HG02759 (cell line): ENCODE results near the gene MPND.

Source experiments
- ATAC-seq: cut with Tn5 transposase; IDR thresholded peaks from one replicate; pipeline ENCODE4 v1.9.1; 2021; ENCODE audit warnings: mild to moderate bottlenecking, moderate library complexity; ENCODE audit not compliant: unreplicated experiment

MPND gene, protein sequence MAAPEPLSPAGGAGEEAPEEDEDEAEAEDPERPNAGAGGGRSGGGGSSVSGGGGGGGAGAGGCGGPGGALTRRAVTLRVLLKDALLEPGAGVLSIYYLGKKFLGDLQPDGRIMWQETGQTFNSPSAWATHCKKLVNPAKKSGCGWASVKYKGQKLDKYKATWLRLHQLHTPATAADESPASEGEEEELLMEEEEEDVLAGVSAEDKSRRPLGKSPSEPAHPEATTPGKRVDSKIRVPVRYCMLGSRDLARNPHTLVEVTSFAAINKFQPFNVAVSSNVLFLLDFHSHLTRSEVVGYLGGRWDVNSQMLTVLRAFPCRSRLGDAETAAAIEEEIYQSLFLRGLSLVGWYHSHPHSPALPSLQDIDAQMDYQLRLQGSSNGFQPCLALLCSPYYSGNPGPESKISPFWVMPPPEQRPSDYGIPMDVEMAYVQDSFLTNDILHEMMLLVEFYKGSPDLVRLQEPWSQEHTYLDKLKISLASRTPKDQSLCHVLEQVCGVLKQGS

DNA sequence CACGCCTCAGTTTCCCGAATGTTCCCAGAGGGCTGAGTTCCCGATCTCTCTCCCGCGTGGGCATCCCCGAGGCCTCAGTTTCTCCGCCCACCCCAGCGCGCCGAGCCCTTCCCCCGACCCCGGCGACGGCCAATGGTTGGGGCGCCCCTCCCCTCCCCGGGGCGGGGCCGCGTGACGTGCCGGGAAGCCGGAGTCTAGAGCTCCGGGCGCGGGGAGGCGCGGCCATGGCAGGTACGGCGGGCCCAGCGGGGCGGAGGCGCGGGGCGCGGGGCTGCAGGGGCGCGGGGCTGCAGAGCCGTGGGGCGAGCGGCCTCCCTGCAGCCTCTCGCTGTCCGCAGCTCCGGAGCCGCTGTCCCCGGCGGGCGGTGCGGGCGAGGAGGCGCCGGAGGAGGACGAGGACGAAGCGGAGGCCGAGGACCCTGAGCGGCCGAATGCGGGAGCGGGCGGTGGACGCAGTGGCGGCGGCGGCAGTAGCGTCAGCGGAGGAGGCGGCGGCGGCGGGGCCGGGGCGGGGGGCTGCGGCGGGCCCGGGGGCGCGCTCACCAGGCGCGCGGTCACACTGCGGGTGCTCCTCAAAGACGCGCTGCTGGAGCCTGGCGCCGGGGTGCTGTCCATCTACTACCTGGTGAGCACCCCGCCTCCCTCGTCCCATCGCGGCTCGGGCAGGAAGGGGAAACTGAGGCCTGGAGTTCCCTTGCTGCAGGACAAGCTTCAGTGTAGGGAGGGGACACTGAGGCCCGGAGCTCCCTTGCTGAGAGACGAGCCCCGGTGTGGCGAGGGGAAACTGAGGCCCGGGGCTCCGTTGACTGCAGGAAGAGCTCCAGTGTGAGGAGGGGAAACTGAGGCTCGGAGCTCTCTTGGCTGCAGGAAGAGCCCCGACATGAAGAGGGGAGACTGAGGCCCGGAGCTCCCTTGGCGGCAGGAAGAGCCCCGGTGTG is at the start of gene MPND:
Gene MPND (plus strand): TSS at position 193 of the 938 bp plus-strand sequence. CDS start 32 bp downstream, at position 225.
- ATAC-seq = peak; percentile 67

DNA sequence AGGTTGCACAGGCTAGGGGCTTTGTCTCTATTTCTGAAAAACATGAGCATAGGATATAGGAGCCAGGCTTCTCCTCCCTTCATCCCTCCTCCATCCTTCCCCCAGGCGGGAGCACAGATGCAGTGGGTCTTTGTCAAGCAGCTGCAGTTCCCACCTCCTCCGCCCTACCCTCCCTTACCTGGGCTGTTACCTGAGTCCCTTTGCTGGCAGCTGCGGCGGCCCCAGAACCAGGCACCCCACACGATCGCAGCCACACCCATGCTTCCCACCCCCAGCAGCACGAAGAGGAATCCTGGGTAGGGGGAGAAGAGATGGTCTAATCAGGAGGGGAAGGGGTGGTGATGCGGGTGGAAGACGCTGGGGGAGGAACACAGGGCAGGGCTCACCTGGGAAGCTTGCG is 49.0 kb upstream of the MPND start:
- no peak for ATAC-seq

DNA sequence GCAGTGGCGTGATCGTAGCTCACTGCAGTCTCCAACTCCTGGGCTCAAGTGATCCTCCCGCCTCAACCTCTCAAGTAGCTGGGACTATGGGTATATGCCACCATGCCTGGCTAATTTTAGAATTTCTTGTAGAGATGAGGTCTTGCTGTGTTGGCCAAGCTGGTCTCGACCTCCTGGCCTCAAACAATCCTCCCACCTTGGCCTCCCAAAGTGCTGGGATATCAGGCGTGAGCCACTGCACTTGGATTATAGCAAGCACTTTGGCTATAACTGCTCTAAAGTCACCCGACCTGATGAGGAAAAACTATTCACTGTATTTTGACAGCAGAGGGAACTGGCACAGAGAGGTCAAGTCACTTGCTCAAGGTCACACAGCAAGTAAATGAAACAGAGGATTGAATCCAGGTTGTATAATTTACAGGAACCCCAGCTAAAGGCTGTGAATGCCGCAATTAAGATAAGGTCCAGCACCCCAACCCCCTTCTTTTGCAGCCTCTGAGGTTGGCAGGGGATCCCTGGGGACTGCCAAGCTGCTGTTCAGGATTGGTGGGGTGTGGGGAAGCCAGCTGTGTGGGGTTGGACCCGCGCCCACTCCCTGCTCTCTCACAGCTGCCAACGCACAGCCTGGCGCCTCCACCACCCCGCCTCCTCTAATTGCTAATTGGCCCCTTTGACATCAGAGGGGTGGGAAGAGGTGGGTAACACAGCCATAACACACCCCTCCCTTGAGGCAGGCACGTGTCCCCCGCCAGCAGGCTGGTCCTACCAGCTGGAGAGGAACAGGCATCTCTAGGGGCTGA is 47.2 kb upstream of the MPND start:
- ATAC-seq = no peak

DNA sequence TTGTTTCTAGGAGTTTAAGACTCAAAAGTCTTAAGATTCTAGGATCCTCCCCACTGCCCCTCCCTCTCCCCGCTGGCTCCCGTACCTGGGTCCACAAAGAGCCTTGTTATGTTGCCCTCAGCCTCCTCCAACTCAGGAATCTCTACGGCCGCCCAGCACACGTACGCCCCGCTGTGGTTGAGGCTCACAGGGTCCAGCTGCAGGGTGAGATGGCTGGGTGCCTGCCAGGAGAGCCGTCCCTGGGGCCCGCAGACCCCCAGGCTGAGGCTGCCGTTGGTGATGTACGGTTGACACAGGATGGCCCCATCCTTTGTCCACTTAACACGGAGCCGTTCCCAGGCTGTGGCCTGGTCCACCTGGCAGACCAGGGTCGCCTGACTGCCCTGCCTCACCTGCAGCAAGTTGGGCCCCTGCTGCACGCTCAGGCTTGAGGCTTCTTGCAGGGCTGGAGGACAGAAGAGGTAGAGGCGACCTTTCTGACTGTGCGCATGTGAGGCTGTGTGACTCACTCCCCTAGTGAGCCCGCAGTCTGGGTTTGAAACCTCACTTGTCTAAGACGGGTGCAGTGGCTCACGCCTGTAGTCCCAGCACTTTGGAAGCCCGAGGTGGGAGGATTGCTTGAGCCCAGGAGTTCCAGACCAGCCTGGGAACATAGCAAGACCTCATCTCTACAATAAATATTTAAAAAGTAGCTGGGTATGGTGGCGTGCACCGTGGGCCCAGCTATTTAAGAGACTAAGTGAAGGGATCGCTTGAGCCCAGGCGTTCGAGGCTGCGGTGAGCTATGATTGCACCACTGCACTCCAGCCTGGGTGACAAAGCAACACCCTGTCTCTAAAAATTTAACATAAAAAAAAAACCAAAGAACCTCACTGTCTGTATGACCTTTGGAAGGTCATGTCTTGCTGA is 45.2 kb upstream of the MPND start:
- ATAC-seq = no peak

DNA sequence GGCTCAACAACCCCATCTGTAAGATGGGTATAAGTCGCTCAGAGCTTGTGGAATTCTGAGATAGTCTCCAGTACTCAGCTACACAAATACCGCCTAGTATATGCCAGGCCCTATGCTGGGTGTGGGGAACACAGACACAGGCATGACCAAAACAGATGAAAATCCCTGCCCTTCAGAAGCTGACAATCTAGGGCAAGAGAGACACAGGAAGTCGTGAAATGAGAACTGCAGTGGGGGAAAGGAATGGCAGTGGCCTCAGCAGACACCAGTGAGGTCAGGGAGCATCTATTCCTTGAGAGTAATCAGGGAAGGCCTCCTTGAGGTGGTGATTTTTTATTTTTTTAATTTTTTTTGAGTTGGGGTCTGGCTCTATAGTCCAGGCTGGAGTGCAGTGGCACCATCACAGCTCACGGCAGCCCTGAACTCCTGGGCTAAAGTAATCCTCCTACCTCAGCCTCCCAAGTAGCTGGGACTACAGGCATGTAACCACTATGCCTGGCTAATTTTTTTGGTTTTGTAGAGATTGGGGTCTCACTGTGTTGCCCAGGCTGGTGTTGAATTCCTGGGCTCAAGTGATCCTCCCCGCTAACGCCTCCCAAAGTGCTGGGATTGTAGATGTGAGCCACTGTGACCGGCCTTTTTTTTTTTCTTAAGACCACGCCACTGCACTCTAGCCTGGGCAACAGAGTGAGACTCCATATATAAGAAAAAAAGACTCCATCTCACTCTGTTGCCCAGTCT is 44.4 kb upstream of the MPND start:
- ATAC-seq = no peak

DNA sequence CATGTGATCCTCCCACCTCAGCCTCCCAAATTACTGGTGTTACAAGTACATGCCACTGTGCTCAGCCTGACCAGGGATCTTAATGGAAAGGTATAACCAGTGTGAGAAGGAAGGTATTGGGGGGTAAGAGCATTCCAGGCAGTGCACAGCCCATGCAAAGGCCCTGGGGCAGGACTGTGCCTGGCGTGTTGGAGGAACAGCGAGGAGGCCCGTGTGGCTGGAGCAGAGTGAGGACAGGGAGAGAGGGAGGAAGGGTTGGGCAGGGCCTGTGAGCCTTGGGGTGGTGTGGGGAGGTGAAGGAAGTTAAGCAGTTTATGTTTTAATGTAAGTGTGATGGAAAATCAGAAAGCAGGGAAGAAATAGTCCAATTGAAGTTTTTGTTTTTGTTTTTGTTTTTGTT is 42.8 kb upstream of the MPND start:
- ATAC-seq = no peak

DNA sequence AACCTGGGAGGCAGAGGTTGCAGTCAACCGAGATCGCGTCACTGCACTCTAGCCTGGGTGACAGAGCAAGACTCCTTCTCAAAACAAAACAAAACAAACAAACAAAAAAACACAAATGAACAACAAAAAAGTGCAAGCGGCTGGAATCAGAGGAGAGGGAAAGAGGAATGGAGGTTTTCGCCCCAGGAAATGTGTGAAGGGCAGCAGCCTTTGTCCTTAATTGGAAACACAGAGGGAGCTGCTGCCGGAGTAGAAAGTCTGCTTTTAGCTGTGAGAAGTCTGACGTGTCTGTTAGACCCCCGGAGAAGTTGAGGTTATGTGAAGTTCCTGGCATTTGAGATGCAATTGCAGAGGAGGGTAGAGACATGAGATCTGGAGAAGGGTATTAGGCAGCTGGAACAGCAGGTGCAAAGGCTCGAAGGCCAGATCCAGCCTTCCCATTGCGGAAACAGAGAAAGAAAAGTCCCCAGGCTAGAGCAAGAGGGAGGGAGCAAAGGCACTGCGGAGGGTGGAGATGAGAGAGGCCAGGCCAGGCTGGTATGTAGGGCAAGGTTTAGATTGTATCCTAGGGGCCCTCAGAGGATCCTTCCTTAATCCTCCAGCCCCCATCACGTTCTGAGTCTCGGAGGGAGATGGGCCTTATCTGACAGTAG is 41.6 kb upstream of the MPND start:
- no peak for ATAC-seq

DNA sequence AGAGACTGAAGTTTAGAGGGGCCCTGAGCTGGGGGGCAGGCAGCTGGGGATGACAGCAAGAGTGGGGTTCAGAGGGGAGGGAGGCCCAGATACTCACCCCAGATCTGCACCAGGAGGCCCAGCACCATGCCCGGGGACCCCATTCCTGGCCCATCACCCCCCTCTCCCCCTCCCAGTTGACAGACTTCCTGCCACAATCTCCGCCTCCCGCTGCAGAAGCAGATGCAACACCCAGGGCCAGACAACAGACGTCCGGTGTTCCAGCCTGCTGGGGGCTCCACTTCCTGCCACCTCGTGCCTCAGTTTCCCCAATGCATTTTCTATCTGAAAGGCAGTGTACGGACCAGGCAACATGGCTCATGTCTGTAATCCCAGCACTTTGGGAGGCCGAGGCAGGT is 41.1 kb upstream of the MPND start, which contains the start of gene TMIGD2:
Gene TMIGD2 (minus strand): TSS at position 147 of the 398 bp plus-strand sequence. CDS start 4 bp downstream, at position 143.
- no peak for ATAC-seq

DNA sequence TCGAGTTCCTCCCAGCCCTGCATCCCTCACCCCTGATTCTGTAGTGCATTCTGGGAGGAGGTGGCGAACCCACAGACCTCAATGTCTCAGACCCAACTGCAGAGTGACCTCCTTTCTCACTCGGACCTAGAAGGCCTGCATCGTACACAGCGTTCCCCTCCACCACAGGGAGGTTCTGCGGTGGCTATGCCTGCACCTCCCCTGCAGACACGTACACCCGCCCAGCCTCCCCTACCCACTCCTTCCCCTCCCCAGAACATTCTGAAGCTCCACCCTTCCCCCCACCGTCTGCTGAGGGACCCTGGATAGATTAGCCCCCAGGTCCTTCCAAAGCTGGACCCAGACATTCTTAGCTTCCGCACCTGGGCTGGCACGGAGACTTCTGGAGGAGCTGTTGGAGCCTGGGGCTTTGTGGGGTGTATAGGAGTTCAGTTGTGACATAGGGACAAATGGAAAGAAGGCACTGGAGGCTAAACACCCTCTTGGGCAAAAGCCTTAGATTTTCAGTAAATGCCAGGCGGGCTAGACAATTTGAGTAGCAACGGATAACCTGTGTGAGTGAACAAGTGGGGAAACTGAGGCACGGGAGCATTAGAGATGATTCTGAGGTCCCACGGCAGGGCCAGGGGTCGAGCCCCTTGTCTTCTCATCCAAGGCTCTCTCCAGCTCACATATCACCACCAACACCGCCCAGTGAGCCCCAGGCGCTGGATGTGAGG is 39.4 kb upstream of the MPND start:
- no peak for ATAC-seq

DNA sequence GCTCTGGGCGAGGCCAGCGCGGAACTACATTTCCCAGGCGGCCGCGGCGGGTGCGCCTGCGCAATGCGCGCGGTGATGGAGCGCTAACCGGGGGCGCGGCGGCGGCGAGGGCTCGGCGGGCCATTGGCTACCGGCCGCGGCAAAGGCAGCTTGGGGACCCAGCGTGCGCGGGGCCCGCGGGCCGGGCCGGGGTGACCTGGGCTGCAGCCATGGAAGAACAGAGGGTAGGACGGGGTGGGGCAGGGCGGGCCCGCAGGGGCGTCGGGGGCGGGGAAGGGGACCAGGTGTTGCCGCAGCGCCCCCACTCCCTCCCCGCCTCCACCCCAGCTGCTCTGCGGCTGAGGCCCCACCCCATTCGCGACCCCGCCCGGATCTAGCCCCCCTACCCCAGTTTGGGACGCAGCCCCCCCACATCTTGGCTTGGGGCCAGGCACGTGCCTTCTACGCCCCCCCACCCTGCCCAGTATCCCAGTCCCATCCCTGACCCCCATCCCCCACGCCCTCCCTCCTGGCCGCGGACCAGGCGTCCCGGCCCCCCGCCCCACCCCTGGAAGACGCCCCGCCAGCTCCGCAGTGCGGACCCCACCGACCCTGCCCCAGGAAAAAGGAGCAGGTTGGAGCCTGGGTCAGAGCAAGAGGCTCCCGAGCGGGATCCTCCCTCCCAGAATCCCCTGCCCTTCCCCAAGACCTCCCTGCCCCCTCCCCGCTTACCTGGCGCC is 38.7 kb upstream of the MPND start, which contains the start of gene FSD1:
Gene FSD1 (plus strand): TSS at position 61 of the 719 bp plus-strand sequence. CDS start 149 bp downstream, at position 210.
- ATAC-seq = no peak

DNA sequence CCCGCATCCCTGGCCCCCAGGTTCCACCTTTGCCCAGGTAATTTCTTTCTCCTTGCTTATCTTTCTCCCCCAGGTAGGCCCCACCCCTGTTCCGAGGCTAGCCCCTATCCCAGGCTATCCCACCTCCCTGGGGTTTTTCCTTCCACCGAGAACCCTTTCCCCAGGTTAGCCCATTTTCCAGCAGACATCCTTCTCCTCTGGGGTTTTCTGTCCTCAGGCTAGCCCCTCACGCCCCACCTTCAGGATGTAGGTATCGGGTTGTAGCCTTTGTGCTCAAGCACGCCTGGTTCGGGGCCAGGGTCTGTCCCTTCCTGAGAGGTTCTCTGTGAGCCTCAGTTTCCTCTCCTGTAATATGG is 38.1 kb upstream of the MPND start:
- no peak for ATAC-seq

DNA sequence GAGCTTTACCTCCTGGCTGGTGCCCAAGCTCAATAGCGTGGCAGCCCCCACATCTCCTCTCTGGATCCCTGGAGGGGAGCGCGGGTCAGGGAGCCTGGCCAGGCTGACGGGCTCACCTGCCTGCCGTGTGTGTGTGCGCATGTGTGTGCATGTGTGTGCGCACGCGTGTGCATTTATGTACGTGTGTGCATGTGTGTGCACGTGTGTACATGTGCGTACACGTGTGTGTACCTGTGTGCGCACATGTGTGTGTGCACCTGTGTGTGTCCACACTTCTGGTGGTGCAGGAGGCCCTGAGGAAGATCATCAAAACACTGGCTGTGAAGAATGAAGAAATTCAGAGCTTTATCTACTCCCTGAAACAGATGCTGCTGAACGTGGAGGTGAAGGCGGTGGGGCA is 37.7 kb upstream of the MPND start:
- ATAC-seq = no peak

DNA sequence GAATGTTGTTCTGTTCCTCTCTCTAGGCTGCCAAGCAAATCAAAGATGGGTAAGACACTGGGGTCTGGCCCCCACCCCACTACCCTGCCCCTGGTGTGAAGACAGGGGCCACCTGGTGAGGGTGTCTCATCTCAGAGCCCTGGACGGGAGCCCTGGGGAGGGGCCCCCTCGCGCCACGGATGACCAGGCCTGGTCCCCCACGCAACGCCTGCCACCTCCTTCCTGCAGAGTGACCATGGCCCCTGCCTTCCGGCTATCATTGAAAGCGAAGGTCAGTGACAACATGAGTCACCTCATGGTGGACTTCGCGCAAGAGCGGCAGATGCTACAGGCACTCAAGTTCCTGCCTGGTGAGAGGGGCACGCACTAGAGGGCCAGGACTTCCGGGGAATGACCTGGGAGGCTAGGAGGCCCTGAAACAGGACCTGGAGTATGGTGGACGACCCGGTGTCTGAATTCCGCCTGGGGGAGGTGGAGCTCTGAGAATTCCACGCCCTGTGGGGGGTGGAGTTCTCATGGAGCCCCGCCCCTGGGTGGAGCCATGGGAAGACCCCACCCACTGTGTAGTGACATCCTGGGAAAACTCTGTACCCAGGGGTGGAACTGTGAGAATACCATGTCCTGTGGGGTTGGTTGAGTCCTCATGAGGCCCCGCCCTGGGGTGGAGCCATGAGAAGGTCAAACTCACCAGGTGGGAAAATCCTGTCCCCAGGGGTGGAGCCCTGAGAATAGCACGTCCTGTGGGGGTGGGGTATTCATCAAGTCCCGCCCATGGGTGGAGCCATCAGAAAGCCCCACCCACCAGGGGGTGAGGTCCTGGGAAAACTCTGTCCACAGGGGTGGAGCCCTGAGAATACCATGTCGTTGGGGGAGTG is 32.9 kb upstream of the MPND start:
- no peak for ATAC-seq

DNA sequence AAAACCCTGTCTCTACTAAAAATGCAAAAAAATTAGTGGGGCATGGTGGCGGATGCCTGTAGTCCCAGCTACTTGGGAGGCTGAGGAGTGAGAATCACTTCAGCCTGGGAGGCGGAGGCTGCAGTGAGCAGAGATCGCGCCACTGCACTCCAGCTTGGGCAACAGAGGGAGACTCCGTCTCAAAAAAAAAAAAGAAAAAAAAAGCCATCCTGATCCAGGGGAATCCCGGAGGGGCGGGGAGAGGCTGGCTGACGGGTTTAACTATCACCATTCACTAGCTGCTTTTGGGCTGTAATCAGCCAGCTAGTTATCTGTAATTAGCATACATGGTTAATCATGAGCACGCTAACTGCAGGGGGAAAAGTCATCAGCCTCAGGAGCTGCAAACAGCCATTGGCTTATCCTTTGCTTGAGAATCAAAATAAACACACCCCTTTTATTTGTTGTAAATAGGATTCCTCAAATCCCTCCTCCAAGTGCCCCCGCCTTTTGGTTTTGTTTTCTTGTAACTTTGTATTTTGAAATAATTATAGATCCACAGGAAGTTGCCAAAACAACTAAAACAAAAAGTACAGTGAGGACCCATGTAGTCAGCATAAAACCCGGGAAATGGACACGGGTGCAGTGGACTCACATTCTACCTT is 29.4 kb upstream of the MPND start:
- no peak for ATAC-seq

DNA sequence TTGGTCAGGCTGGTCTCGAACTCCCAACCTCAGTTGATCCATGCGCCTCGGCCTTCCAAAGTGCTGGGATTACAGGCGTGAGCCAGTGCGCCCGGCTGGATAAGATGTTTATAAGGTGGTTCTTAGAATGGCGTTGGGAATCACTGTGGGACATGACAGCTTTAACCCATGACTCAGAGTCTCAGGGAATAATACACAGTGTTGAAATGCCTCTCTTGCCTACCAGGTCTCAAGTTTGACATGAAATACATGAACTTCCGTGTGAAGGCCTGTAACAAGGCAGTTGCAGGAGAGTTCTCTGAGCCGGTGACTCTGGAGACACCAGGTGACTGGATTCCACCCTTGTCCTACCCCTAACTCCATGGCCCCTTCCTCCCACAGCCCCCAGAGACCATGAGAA is 26.4 kb upstream of the MPND start:
- no peak for ATAC-seq

DNA sequence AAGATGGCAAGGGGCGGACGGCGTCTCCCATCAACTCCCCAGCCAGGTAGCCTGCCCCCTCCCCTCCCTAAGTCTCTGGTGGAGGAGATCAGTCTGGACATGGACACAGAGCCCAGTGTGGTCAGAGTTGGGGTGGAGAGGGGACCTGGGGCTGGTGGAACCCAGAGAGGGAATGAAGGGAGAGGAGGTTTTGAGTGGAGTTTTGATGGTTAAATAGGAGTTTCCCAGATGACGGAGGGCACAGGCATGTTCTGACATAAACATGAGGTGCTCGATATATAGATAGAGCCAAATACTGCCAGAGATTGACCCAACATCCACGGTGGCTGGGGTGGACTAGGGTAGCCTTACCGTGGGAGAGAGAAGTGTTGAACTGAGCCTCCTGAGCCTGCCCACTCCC is 24.9 kb upstream of the MPND start:
- no peak for ATAC-seq
